WTC11 (cell line): Measurements from ENCODE around the gene NMUR1. TPM values are rescaled to one million over a fixed set of nuclear protein-coding genes. Genes with fewer than 3 reads are reported as not detected.
"Not testable (repeated sequence)": the region's sequence is repeated elsewhere in the genome, so short reads cannot be mapped to it uniquely, and the experiment has no call there.

Experiments
- ATAC-seq: fragments of 200-7000 bp; cut with Tn5 transposase; 2 replicates; pipeline ENCODE4 v1.10.0; 2021; ENCODE audit warnings: mild to moderate bottlenecking, moderate library complexity
- CTCF ChIA-PET: fragments of 300-600 bp; sonication (Branson Sonifier 250); formaldehyde crosslinking; loops from one replicate; lab custom pipeline; 2021; ENCODE audit warnings: antibody characterized with exemption; lab: Charles Lee
- POLR2A ChIA-PET: fragments of 350-600 bp; sonication (Branson Sonifier 250); formaldehyde crosslinking; loops from one replicate; lab custom pipeline; 2021; ENCODE audit warnings: antibody characterized with exemption; lab: Charles Lee
- DNase-seq: peaks from one replicate; pipeline ENCODE4 v3.0.0; 2021; ENCODE audit warnings: low spot score
- H3K27ac Mint-ChIP-seq: 2 replicates; pipeline ENCODE4 v1.8.0; 2021; ENCODE audit warnings: mixed read lengths
- H3K27me3 Mint-ChIP-seq: 2 replicates; pipeline ENCODE4 v1.8.0; 2021; ENCODE audit warnings: low read depth, mild to moderate bottlenecking, moderate library complexity, mixed read lengths
- H3K36me3 Mint-ChIP-seq: 2 replicates; pipeline ENCODE4 v1.8.0; 2021; ENCODE audit warnings: mixed read lengths
- H3K4me1 Mint-ChIP-seq: 2 replicates; pipeline ENCODE4 v1.8.0; 2022; ENCODE audit warnings: mixed read lengths
- H3K4me3 Mint-ChIP-seq: 2 replicates; pipeline ENCODE4 v1.8.0; 2021; ENCODE audit warnings: mild to moderate bottlenecking, moderate library complexity, mixed read lengths
- H3K9me3 Mint-ChIP-seq: 2 replicates; pipeline ENCODE4 v1.8.0; 2021; ENCODE audit warnings: mixed read lengths
- AR ChIP-seq: fragments of 250-450 bp; sonication (Bioruptor Pico); IDR thresholded peaks from 2 replicates; pipeline ENCODE4 v1.9.0; 2021; ENCODE audit warnings: mild to moderate bottlenecking
- ATF1 ChIP-seq: sonication (generic); formaldehyde crosslinking; IDR thresholded peaks from 2 replicates; pipeline ENCODE4 v1.8.1; 2023; ENCODE audit warnings: mild to moderate bottlenecking, moderate library complexity, missing genetic modification reagents
- CBFB ChIP-seq: sonication (generic); formaldehyde crosslinking; IDR thresholded peaks from 2 replicates; pipeline ENCODE4 v1.8.1; 2022; ENCODE audit warnings: mild to moderate bottlenecking, low read depth, missing genetic modification reagents
- EMX1 ChIP-seq: fragments of 250-450 bp; sonication (Bioruptor Pico); IDR thresholded peaks from 2 replicates; pipeline ENCODE4 v1.8.0; 2021; ENCODE audit warnings: mild to moderate bottlenecking
- ERG ChIP-seq: fragments of 250-450 bp; sonication (Bioruptor Pico); IDR thresholded peaks from 2 replicates; pipeline ENCODE4 v1.8.0; 2021; ENCODE audit warnings: mild to moderate bottlenecking
- GTF2I ChIP-seq: fragments of 250-450 bp; sonication (Bioruptor Pico); conservative IDR thresholded peaks from 2 replicates; pipeline ENCODE4 v1.4.0; 2021; ENCODE audit warnings: mild to moderate bottlenecking
- JAZF1 ChIP-seq: fragments of 250-450 bp; sonication (Bioruptor Pico); IDR thresholded peaks from 2 replicates; pipeline ENCODE4 v1.9.0; 2021; ENCODE audit warnings: moderate library complexity, mild to moderate bottlenecking, inconsistent platforms
- KAT7 ChIP-seq: sonication (generic); formaldehyde crosslinking; IDR thresholded peaks from 2 replicates; pipeline ENCODE4 v1.8.1; 2023; ENCODE audit warnings: missing genetic modification reagents, mild to moderate bottlenecking, borderline replicate concordance
- MAX ChIP-seq: sonication (generic); formaldehyde crosslinking; IDR thresholded peaks from 2 replicates; pipeline ENCODE4 v1.8.0; 2022; ENCODE audit warnings: mild to moderate bottlenecking, missing genetic modification reagents
- MLX ChIP-seq: sonication (generic); formaldehyde crosslinking; IDR thresholded peaks from 2 replicates; pipeline ENCODE4 v1.8.1; 2023; ENCODE audit warnings: mild to moderate bottlenecking, missing genetic modification reagents, moderate library complexity
- OVOL2 ChIP-seq: fragments of 250-450 bp; sonication (Bioruptor Pico); IDR thresholded peaks from 2 replicates; pipeline ENCODE4 v1.9.0; 2021; ENCODE audit warnings: mild to moderate bottlenecking, borderline replicate concordance
- PRRX2 ChIP-seq: fragments of 250-450 bp; sonication (Bioruptor Pico); IDR thresholded peaks from 2 replicates; pipeline ENCODE4 v1.8.0; 2021; ENCODE audit warnings: mild to moderate bottlenecking
- RORB ChIP-seq: fragments of 250-450 bp; sonication (Bioruptor Pico); IDR thresholded peaks from 2 replicates; pipeline ENCODE4 v1.9.0; 2021; ENCODE audit warnings: mild to moderate bottlenecking
- TEAD1 ChIP-seq: sonication (generic); formaldehyde crosslinking; IDR thresholded peaks from 2 replicates; pipeline ENCODE4 v1.8.0; 2022; ENCODE audit warnings: mild to moderate bottlenecking, missing genetic modification reagents
- USF1 ChIP-seq: sonication (generic); formaldehyde crosslinking; IDR thresholded peaks from 2 replicates; pipeline ENCODE4 v1.8.0; 2022; ENCODE audit warnings: mild to moderate bottlenecking, missing genetic modification reagents
- ZBTB21 ChIP-seq: sonication (generic); formaldehyde crosslinking; IDR thresholded peaks from 2 replicates; pipeline ENCODE4 v1.8.1; 2023; ENCODE audit warnings: mild to moderate bottlenecking, missing genetic modification reagents, borderline replicate concordance
- ZBTB43 ChIP-seq: sonication (generic); formaldehyde crosslinking; IDR thresholded peaks from 2 replicates; pipeline ENCODE4 v1.8.1; 2023; ENCODE audit warnings: mild to moderate bottlenecking, missing genetic modification reagents
- ZNF138 ChIP-seq: sonication (generic); formaldehyde crosslinking; conservative IDR thresholded peaks from 2 replicates; pipeline ENCODE4 v1.8.1; 2022; ENCODE audit warnings: mild to moderate bottlenecking, moderate library complexity, missing genetic modification reagents
- ZNF425 ChIP-seq: fragments of 250-450 bp; sonication (Bioruptor Pico); conservative IDR thresholded peaks from 2 replicates; pipeline ENCODE4 v1.9.0; 2021; ENCODE audit warnings: mild to moderate bottlenecking
- ZNF671 ChIP-seq: fragments of 250-450 bp; sonication (Bioruptor Pico); IDR thresholded peaks from 2 replicates; pipeline ENCODE4 v1.8.0; 2021; ENCODE audit warnings: mild to moderate bottlenecking
- total RNA-seq: library from RNA; stranded (reverse); gene quantifications from 3 replicates; pipeline ENCODE4 v1.2.3, GENCODE V29; 2021

The NMUR1 gene
- total RNA-seq, 1 experiment from 2014 or later = 0.42 TPM

GRCh38 chr2:231556981-231557380 is 26.7 kb upstream of the NMUR1 start:
- H3K36me3 Mint-ChIP-seq = peaks cover 14% of the 10 kb centered on the region
- TF ChIP-seq KAT7 = no peak
- TF ChIP-seq USF1 (CRISPR knock-in tag) = no peak
- no peak for TF ChIP-seq ERG (CRISPR knock-in tag)
- H3K4me1 Mint-ChIP-seq = peaks cover 7% of the 10 kb centered on the region
- H3K4me3 Mint-ChIP-seq = no peak overlapping the region
- CTCF ChIA-PET = interaction anchor here (0.5 to 1.5 kb wide), 4 partner anchors 16 to 46 kb away, joined by 3 to 11 read pairs (median 3); no protein-coding TSS in a partner anchor
- H3K27ac Mint-ChIP-seq = no peak overlapping the region
- DNase-seq (no peak), ATAC-seq (no peak)
- POLR2A ChIA-PET = no interaction called here
- peaks cover 16% of the 10 kb centered on the region for H3K9me3 Mint-ChIP-seq
- H3K27me3 Mint-ChIP-seq = peaks cover 3% of the 10 kb centered on the region; the same call in 1 of the 2 replicates

- POLR2A ChIA-PET, H3K27ac Mint-ChIP-seq, DNase-seq, ATAC-seq, H3K4me1 Mint-ChIP-seq, H3K4me3 Mint-ChIP-seq, H3K27me3 Mint-ChIP-seq: not testable (repeated sequence)
- peaks cover 14% of the 10 kb centered on the region for H3K36me3 Mint-ChIP-seq
- CTCF ChIA-PET = interaction anchor here (0.5 to 1.5 kb wide), 4 partner anchors 15 to 46 kb away, joined by 3 to 11 read pairs (median 3); no protein-coding TSS in a partner anchor
- peaks cover 16% of the 10 kb centered on the region for H3K9me3 Mint-ChIP-seq
These were observed 26.3 kb upstream of the NMUR1 start for GRCh38 chr2:231556496-231556895.

GRCh38 chr2:231554748-231555545 is 24.7 kb upstream of the NMUR1 start:
- ATAC-seq = no peak
- peaks cover 3% of the 10 kb centered on the region; the same call in 1 of the 2 replicates for H3K27me3 Mint-ChIP-seq
- POLR2A ChIA-PET = no interaction called here

More at GRCh38 chr2:231554748-231555545, 24.7 kb upstream of the NMUR1 start:
- Mint-ChIP-seq H3K9me3 (peaks cover 20% of the 10 kb centered on the region), H3K4me1 (peaks cover 7% of the 10 kb centered on the region), H3K36me3 (peaks cover 14% of the 10 kb centered on the region), H3K4me3 (no peak overlapping the region), H3K27ac (no peak overlapping the region)
- DNase-seq = no peak
- CTCF ChIA-PET = interaction anchor here (0.7 to 2.2 kb wide), 5 partner anchors 9 to 132 kb away, joined by 3 to 8 read pairs (median 4); no protein-coding TSS in a partner anchor
- no peak for TF ChIP-seq GTF2I (CRISPR knock-in tag)
- no peak for TF ChIP-seq JAZF1
- no peak for TF ChIP-seq MLX (CRISPR knock-in tag)
- no peak for TF ChIP-seq ZBTB21 (CRISPR knock-in tag)
- TF ChIP-seq ZNF671 (CRISPR knock-in tag) = no peak
- no peak for TF ChIP-seq ERG (CRISPR knock-in tag)
- TF ChIP-seq RORB (CRISPR knock-in tag) = no peak
- no peak for TF ChIP-seq ZNF138 (CRISPR knock-in tag)
- no peak for TF ChIP-seq PRRX2
- no peak for TF ChIP-seq ZBTB43
- TF ChIP-seq AR (CRISPR knock-in tag) = no peak
- TF ChIP-seq ATF1 (CRISPR knock-in tag) = no peak
- TF ChIP-seq TEAD1 (CRISPR knock-in tag) = no peak
- TF ChIP-seq OVOL2 (CRISPR knock-in tag) = no peak
- TF ChIP-seq EMX1 = no peak
- no peak for TF ChIP-seq ZNF425 (CRISPR knock-in tag)
- no peak for TF ChIP-seq MAX (CRISPR knock-in tag)
- TF ChIP-seq CBFB (CRISPR knock-in tag) = no peak
